AG04450 (cell line): ENCODE data around the gene DTNBP1. TPM values are rescaled to one million over a fixed set of nuclear protein-coding genes. Genes with fewer than 3 reads are reported as not detected.

Source experiments
- CTCF ChIA-PET: fragments of 300-600, 350-600 bp; formaldehyde crosslinking; extraction: SDS; loops from one replicate; lab custom pipeline; 2022; ENCODE audit warnings: antibody characterized with exemption, inconsistent platforms; lab: Charles Lee
- POLR2A ChIA-PET: fragments of 350-600 bp; formaldehyde crosslinking; extraction: SDS; loops from one replicate; lab custom pipeline; 2021; ENCODE audit warnings: antibody characterized with exemption, inconsistent platforms; lab: Yijun Ruan, JAX
- DNase-seq: peaks from one replicate; pipeline ENCODE4 v3.0.0-alpha.2; 2011; ENCODE audit warnings: low read depth, low spot score
- H3K27ac ChIP-seq: one replicate; pipeline ENCODE4 v1.5.1; 2012; ENCODE audit warnings: low read depth, low read length, control low read depth
- H3K27me3 ChIP-seq: one replicate; pipeline ENCODE4 v1.6.0; 2012; ENCODE audit warnings: low read length; ENCODE audit not compliant: control insufficient read depth, insufficient read depth
- H3K4me3 ChIP-seq: 2 replicates; pipeline ENCODE4 v1.5.1; 2011; ENCODE audit warnings: mild to moderate bottlenecking, low read depth, low read length, control low read depth
- H3K9me3 ChIP-seq: 2 replicates; pipeline ENCODE4 v1.5.1; 2012; ENCODE audit warnings: low read length; ENCODE audit not compliant: control insufficient read depth, insufficient read depth
- CTCF ChIP-seq: IDR thresholded peaks from 2 replicates; pipeline ENCODE4 v1.5.1; 2011; ENCODE audit warnings: low read depth, low read length, control low read depth, inconsistent platforms
- polyA plus RNA-seq: library from polyadenylated mRNA; depleted of rRNA; stranded (reverse); fragments of >200 nt; gene quantifications from 2 replicates; pipeline ENCODE4 v1.2.3, GENCODE V29; 2011

The DTNBP1 gene
- polyA plus RNA-seq, 1 experiment, result 15.2 TPM

GRCh38 chr6:15570171-15570570, 92.7 kb downstream of the DTNBP1 start:
- no peaks in the 10 kb centered on the region for H3K27me3 ChIP-seq
- TF ChIP-seq CTCF, result no peak
- no peaks in the 10 kb centered on the region for H3K9me3 ChIP-seq
- POLR2A ChIA-PET, result no interaction called here
- H3K4me3 ChIP-seq, result no peak overlapping the region
- no peak overlapping the region for H3K27ac ChIP-seq
- CTCF ChIA-PET, result no interaction called here
- DNase-seq, result no peak

- Histone ChIP-seq H3K27ac (no peak overlapping the region), H3K4me3 (no peak overlapping the region), H3K27me3 (no peaks in the 10 kb centered on the region), H3K9me3 (no peaks in the 10 kb centered on the region)
- CTCF ChIA-PET, result no interaction called here
- POLR2A ChIA-PET, result no interaction called here
- TF ChIP-seq CTCF, result no peak
- DNase-seq, result no peak
These were observed 93.5 kb downstream of the DTNBP1 start for GRCh38 chr6:15569035-15569995.

- POLR2A ChIA-PET, result no interaction called here
- no peaks in the 10 kb centered on the region for H3K9me3 ChIP-seq
- TF ChIP-seq CTCF, result no peak
- CTCF ChIA-PET, result no interaction called here
- no peak overlapping the region for H3K4me3 ChIP-seq
- no peak overlapping the region for H3K27ac ChIP-seq
- no peaks in the 10 kb centered on the region for H3K27me3 ChIP-seq
- DNase-seq, result no peak
These were observed 99.9 kb downstream of the DTNBP1 start for GRCh38 chr6:15562977-15563376.

- ChIA-PET CTCF (no interaction called here), POLR2A (no interaction called here)
- Histone ChIP-seq H3K27me3 (no peaks in the 10 kb centered on the region), H3K4me3 (no peak overlapping the region), H3K27ac (peak overlapping the region; percentile 23), H3K9me3 (no peaks in the 10 kb centered on the region)
- no peak for TF ChIP-seq CTCF
- no peak for DNase-seq
These were observed 101.2 kb downstream of the DTNBP1 start for GRCh38 chr6:15561447-15562199.

GRCh38 chr6:15560713-15561112, 102.1 kb downstream of the DTNBP1 start:
- ChIA-PET POLR2A (interaction anchor here (0.6 kb wide), 1 partner anchor 15 kb away, joined by 4 read pairs; no protein-coding TSS in a partner anchor), CTCF (no interaction called here)
- Histone ChIP-seq H3K4me3 (no peak overlapping the region), H3K27ac (no peak overlapping the region), H3K27me3 (no peaks in the 10 kb centered on the region), H3K9me3 (no peaks in the 10 kb centered on the region)
- DNase-seq, result no peak
- no peak for TF ChIP-seq CTCF
